Stimulated activated CD4-positive, alpha-beta T cell treated with anti-CD3 and anti-CD28 coated beads, Interleukin-2, amount 100 ng/mL, for 48 hours (primary cell): ENCODE data around the gene LRRC70.
A peak's percentile ranks its signal among the peaks of the same experiment; 100 is the strongest.
"Not testable (repeated sequence)": the region's sequence is repeated elsewhere in the genome, so short reads cannot be mapped to it uniquely, and the experiment has no call there.

ENCODE experiments used
- DNase-seq, 2 donors: peaks; one replicate each; pipeline ENCODE4 v3.0.0-alpha.2; 2020

The LRRC70 gene, protein sequence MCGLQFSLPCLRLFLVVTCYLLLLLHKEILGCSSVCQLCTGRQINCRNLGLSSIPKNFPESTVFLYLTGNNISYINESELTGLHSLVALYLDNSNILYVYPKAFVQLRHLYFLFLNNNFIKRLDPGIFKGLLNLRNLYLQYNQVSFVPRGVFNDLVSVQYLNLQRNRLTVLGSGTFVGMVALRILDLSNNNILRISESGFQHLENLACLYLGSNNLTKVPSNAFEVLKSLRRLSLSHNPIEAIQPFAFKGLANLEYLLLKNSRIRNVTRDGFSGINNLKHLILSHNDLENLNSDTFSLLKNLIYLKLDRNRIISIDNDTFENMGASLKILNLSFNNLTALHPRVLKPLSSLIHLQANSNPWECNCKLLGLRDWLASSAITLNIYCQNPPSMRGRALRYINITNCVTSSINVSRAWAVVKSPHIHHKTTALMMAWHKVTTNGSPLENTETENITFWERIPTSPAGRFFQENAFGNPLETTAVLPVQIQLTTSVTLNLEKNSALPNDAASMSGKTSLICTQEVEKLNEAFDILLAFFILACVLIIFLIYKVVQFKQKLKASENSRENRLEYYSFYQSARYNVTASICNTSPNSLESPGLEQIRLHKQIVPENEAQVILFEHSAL

GRCh38 chr5:62578540-62578939 lies at the start of gene LRRC70:
TSS of gene LRRC70 (plus strand) at chr5:62578819. CDS start at chr5:62579439, 620 bp downstream.
- DNase-seq, result no peak

- DNase-seq, result no peak
Measured at GRCh38 chr5:62533597-62533996, 45.0 kb upstream of the LRRC70 start.

DNA sequence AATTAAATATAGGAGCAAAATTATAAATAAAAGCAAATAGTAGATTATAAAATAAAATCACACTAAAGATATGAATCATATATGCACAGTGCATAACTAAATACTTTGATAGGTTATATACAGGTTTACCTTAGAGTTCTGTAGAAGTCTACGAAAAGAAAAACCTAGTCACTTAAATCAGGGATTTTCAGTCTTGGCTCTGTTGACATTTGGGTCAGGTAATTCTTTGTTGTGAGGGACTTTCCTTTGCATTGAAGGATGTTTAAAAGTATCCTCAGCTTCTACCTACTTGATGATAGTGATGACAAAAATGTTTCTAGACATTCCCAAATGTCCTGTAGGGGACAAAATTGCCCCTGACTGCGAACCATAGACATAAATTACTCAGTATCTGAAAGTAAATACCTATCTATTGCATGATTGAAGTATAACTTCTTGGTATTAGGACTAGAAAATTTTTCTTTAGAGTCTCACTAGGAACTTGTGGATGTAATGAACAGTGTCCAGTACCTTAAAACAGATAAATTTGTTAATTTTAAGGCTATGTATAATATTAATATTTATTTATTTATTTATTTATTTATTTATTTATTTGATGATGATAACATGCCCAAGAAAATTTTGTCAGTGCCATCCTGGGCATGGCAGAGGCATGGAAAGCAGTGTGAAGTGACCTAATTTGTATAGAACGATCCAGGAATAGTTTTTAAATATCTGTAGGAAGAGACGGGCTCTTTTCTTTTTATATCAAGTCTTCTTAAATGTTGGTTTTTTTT lies 44.0 kb upstream of the LRRC70 start:
- DNase-seq, result no peak

- no peak for DNase-seq
Measured at GRCh38 chr5:62536232-62536631, 42.4 kb upstream of the LRRC70 start.

GRCh38 chr5:62536783-62537182 lies 41.8 kb upstream of the LRRC70 start:
- no peak for DNase-seq

DNA sequence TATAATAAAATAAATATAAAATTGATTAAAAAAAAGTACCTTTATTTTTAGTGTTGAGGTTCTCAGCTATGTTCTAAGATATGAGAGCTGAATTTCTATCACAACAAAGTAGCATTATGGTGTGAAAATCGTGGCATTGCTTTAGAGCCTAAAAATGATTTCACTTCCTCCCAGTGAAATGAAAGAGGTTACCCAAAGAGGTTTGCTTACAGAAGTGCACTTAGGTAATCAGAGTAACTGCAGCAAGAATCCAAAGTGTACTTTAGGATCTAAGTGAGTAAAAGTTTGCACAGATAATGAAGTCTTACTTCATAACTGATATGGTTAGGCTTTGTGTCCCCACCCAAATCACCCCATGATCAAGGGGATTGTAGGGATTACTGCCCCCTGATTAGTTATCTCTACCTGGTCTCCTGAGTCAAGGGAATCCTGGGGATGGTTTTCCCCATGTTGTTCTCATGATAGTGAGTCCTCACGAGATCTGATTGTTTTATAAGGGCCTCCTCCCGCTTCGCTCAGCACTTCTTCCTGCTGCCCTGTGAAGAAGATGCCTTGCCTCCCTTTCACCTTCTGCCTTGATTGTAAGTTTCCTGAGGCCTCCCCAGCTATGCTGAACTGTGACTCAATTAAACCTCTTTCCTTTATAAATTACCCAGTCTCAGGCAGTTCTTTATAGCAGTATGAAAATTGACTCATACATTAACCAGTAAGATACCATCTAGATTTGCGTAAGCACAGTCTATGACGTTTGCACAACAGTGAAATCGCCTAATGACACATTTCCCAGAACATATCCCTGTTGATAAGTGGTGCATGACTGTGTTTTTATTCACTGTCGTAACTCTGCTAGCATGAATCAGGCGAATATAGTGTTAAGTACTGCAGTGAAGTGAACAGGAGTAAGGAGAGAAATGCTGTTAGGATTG lies 40.3 kb upstream of the LRRC70 start:
- peak in 1 of 2 donors; percentile 1 for DNase-seq

GRCh38 chr5:62542720-62543119 lies 35.9 kb upstream of the LRRC70 start:
- no peak for DNase-seq

DNA sequence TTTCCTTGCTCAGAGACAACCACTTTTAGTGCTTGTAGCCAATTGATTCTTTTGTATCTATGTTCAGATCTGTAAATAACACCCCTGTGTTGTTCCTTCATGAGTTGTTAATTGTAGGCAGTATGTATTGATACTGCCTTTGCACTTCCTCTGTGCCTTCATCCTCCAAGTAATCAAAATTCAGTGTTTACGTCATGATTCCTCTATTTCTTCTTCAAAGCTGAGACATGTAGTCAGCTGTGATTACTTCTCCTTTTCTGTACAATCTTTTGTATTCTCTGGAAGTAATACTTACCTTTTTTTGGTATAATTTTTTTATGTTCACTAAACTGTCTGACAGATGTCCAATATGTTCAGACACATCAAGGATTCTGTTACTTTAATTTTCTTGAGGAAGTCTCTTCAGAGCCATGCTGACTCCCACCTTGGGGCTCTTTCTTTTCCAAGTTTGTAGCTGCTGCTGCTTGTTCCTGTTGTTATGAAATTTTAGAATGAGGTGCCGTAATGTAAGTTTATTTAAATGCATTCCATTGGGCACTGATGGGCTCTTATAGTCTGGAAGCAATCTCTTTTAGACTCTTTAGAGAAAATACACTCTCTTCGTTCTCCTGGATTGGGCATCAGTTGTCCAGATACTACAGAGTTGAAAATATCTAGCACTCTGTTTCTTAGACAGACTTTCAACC lies 30.5 kb upstream of the LRRC70 start:
- no peak for DNase-seq

DNA sequence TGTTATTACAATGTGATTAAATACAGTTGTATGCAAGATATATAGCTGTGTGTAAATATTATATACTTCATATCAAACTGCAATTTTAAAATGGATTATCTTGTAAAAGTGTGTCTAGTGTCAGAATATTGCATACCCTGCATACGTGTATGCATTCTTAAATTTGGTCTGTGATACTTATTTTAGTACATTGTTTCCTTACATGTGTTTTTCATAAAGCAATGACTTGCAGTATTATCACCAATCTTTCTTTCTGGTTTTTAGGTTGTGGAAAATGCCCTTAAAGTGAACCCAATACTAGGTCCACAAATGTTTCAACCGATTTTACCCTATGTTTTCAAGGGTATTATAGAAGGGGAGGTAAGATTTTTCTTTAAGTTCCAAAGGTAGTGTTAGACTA lies 28.5 kb upstream of the LRRC70 start:
- no peak for DNase-seq

- DNase-seq, result no peak
Measured at GRCh38 chr5:62555930-62556329, 22.7 kb upstream of the LRRC70 start.

DNA sequence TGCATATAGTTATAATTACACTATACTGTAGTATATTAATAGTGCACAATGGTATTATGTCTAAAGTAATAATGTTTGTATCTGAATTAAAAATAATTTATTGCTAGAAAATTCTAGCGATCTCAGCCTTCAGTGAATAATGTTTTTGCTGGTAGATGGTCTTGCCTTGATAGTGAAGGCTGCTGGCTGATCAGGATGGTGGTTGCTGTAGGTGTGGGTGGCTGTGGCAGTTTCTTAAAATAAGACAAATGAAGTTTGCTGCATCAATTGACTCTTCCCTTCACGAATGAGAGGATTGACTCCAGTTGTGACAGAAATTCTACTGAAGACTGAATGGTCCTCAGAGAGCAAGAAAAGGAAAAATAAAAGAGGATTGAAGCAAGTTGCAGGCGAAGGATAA lies 19.7 kb upstream of the LRRC70 start:
- DNase-seq, result no peak

GRCh38 chr5:62560786-62561185 lies 17.8 kb upstream of the LRRC70 start:
- DNase-seq, result no peak

DNA sequence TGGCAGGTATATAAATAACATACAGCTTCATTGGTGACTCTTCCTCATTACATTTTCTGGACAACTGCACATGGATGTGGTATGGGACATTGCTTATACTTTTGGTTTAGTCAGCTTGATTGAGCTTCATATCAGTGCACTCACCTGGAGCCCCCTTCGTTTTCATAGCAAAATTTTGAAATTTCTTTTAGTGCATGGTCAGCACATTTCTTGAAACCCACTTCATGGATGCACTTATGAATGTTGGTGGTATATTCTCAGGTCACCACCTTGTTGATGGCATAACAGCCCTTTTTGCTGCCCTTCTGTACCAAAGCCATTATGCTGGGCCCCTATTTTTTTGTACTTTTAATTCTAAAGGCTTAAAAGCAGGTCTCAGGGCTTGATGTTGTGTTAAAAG lies 16.7 kb upstream of the LRRC70 start:
- DNase-seq, result no peak

- no peak for DNase-seq
Measured at GRCh38 chr5:62562867-62563266, 15.8 kb upstream of the LRRC70 start.

GRCh38 chr5:62564101-62564500 lies 14.5 kb upstream of the LRRC70 start:
- no peak for DNase-seq

DNA sequence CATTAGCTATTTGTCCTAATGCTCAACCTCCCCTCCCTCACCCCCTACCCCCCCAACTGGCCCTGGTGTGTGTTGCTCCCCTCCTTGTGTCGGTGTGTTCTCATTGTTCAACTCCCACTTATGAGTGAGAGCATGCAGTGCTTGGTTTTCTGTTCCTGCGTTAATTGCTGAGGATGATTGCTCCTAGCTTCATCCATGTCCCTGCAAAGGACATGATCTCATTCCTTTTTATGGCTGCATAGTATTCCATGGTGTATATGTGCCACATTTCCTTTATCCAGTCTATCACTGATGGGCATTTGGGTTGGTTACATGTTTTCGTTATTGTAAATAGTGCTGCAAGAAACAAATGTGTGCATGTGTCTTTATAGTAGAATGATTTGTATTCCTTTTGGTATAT lies 12.9 kb upstream of the LRRC70 start:
- not testable (repeated sequence) for DNase-seq

GRCh38 chr5:62568143-62568542 lies 10.5 kb upstream of the LRRC70 start:
- no peak for DNase-seq

- DNase-seq, result no peak
Measured at GRCh38 chr5:62568800-62569432, 9.7 kb upstream of the LRRC70 start.

DNA sequence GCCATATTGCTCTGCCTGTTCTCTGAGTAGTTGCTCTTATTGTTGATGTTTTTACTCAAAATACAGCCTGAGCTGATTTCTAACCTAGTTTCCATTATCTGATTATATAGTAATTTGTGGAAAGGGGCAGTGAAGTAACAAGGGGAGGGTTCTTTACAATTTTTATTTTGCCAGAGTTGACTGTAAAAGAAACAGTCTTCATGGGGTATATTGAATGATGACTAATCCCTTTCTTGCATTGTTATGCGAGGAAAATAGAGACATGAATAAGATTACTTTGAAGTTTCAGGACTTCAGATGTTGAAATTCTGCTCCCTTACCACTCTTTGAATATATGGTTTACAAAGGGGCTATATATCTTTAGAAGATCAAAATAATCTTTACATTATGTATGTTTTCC lies 9.1 kb upstream of the LRRC70 start:
- no peak for DNase-seq

DNA sequence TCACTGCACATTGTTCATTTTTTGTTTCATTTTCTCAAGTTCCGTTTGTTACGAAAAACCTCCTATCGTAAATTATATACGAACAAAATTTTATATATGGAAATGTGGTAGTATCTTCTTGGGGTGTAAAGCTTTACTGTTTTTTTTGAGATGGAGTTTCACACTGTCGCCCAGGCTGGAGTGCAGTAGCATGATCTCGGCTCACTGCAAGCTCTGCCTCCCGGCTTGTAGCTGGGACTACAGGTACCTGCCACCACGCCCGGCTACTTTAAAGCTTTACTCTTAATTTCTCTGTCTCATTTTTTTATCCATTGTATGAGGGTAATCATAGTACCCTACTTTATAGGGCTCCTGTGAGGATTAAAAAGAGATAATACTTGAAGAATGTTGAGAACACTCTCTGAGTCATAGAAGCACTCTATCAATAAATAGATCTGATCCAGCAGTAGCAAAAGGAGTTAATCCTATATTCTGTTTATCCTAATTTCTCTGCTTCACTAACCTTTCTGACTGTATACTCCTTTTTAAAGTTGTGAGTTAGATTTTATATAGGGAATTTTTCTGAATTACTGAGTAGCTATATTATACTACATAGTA lies 5.6 kb upstream of the LRRC70 start:
- DNase-seq, result no peak

DNA sequence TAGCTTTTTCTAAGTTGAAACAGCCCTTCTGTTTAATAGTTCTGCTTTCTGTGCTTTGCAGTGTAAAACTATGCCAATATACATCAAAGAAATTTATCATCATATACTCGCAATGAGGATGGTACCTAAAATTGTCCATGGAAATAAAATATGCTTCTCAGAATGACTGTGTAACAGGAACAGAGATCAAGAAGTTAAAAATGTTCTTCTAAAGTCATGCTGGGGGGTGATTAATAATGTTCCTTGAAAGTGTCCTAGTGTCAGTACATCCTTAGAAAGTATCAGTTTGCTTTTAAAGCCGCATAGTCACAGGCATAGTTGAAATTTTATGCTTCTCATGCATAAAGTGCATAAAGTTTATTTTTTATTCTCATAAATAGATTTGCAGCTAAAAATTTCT lies 4.0 kb upstream of the LRRC70 start:
- no peak for DNase-seq
